ENCODE results near the gene CEP41.
A peak's percentile ranks its signal among the peaks of the same experiment; 100 is the strongest.

Gene CEP41

DNA sequence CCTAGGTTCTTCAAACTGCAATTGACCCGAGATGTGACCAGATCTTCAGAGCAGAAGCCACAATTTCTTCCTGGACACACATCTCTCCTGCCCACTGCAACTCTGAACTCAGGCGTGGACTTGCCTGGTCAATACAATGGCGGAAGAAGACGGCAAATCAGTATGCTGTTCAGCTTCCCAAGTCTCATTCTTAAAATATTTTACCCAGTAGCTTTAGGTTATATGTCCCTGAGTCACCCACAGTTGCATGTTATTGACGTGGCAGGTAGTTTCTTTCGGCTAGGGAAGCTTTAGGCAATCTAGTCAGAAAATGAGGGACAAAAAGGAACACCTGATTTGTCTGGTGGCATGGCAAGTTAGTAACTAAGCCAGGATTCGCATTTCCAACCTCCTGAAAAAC, 22.5 kb downstream of the CEP41 start:
- DNase-seq (no peak), ATAC-seq (no peak)

DNA sequence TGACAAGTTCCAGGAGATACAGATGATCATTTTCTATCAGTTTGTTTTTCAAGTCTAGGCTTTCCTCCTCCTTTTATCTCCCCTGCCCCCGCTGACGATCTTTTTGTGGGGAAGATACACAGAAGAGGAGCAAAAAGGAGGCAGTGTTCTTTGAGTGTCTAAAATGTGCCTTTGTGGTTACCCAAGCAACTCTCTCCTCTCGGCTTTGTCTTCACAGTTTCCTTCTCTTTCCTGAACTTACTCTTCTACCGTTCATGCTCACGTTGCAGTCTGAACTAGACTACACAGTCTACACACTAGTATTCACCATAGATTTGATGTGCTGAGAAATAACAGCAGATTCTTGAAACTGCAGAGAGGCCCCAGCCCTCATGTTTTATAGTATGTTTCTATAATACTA, 23.6 kb downstream of the CEP41 start:
- peak; percentile 58 for ATAC-seq
- DNase-seq = no peak

- ATAC-seq (no peak), DNase-seq (no peak)
Measured at GRCh38 chr7:130415006-130415405, 25.8 kb downstream of the CEP41 start.

- ATAC-seq (no peak), DNase-seq (no peak)
Measured at GRCh38 chr7:130413201-130413600, 27.6 kb downstream of the CEP41 start.

- DNase-seq = no peak
- ATAC-seq = no peak
Measured at GRCh38 chr7:130410868-130411541, 29.8 kb downstream of the CEP41 start.

- no peak for DNase-seq
- no peak for ATAC-seq
Measured at GRCh38 chr7:130409712-130410072, 31.1 kb downstream of the CEP41 start.

- no peak for DNase-seq
- no peak for ATAC-seq
Measured at GRCh38 chr7:130409067-130409711, 31.6 kb downstream of the CEP41 start.

DNA sequence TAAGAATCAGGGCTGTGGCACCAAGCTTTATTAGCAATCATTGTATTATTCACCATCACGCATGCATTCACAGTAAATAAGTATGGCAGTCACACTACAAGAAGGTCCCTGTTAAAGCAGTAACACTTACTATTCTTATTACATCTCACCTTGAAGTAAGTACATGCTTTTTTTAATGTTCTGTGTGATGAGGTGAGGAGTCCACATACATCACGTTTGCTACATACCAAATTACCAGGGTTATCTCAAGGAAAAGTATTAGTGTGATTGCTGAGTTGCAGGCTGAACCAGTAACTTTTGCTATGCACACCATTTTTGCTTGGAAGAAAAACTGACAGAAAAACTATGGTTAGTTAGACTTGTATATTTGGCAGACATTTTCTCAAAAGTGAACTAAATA, 35.8 kb downstream of the CEP41 start:
- ATAC-seq (no peak), DNase-seq (no peak)

DNA sequence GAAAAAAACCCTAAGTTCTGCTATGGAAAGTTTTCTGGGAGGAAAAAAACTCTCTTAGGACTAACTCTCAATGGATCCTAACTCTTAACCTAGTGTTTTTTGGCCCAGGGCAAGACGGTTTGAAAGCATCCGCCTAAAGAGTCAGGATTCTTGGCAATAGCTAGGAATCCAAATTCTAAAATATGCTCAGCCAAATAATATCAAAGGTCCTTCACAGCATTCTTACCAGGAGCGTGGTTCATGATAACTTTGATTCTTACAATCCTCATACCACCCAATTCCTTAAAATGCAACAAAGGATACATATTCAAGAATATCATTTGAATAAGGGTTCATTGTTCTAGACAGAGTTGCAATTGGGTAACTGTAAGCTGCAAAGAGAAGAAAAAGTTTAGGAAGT, 39.2 kb downstream of the CEP41 start:
- ATAC-seq (no peak), DNase-seq (no peak)

DNA sequence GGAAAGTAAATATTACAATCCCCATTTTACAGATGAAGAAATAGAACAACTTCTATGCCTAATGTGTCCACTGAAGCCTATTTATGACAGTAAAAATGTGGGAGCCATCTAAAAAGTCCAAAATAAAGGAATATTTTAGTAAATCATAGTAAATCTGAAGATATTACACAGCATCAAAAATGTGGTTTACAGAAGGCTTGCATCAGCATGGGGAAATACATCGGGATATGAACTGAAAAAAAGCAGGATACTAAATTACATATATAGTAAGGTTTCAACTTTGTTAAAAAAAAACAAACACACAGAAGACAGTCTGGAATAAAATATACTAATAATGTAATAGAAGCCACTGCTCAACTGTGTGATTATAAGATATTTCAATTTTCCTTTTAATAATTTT, 39.7 kb downstream of the CEP41 start:
- no peak for ATAC-seq

GRCh38 chr7:130400120-130400572, 40.7 kb downstream of the CEP41 start:
- ATAC-seq (no peak), DNase-seq (no peak)

More for the DNA sequence above, 39.7 kb downstream of the CEP41 start:
- DNase-seq = no peak

- no peak for ATAC-seq
- DNase-seq = no peak
Measured at GRCh38 chr7:130398526-130399090, 42.2 kb downstream of the CEP41 start.

DNA sequence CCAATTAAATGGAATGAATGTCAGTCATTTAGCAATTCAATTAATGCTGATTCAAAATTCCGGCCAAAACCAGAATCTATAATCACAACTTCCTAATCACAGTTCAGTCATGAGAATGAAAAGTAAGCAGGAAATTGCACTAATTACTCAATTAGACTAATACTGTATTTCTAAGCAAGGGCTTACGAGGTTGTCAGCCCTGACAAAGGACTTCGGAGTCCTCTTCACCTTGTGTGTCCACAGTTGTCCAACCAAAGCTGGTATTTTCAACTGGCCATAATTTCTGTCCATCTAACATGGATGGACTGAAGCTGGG, 43.1 kb downstream of the CEP41 start:
- DNase-seq (no peak), ATAC-seq (no peak)

DNA sequence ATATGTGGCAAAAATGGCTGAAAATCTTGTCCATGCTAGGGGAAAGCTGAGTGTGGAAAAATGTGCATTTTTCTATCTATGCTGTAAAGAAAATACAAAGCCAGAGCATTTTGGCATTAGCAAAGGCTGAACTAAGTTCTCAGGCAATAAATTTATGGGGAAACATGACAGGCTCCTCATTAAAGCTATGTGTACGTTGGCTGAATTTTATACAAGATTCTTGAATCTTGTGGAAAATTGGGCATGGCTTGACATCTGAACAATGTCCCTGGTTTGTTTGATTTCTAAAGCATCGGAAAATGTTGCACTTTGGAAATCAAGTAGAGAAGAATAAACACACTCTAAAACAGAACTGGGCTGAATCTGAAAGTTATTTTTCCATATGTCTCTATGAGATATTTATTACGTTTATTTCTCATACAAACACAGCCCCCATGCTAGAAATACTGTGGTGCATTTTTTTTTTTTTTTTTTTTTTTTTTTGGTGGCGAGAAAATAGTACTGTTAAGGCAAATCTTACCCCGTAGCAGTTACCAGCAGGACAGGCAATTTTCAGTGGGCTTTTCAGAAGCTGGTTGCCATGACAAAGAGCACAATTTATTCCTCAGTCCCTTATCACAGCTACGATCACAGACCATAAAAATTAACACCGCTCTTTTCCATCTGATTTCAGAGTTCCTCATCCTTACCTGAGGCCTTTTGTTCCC, 43.6 kb downstream of the CEP41 start:
- DNase-seq (no peak), ATAC-seq (no peak)

DNA sequence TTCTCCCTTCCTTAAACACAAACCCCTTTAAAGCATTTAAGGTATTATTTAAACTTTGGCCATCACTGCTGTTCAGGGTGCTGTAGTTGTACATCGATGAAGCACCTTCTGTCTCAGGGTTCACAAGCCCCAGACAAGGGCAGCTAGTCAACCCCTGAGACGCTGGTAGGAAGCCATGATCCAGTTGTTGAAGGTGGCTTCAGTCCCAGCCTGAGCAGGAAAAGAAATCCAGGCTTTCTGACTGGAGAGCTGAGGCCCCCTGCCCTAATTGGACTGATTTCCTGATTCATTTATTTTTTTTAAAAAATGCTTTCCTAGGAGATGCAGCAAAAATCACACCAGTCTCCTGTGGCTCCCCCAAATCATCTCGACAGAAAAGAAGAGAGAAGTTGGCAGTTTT, 44.7 kb downstream of the CEP41 start:
- no peak for DNase-seq
- ATAC-seq = no peak

DNA sequence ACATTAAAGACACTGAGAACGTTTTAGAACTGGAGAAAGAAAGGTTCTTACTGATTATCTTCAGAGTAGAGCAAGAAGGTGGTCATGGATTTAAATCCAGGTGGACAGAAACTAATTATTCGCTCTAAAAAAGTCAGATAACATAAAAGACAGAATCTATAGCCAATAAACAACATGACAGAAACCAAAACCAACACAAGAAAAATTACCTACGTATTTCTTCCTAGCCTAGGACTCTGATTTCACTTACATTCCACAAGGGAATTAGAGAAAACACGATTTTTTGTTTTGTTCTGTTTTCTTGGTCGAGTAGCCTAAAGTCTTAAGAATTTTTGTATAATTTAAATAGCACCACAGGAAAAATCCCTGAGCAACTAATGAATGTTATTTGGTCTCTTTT, 45.4 kb downstream of the CEP41 start:
- DNase-seq = no peak
- ATAC-seq = no peak

DNA sequence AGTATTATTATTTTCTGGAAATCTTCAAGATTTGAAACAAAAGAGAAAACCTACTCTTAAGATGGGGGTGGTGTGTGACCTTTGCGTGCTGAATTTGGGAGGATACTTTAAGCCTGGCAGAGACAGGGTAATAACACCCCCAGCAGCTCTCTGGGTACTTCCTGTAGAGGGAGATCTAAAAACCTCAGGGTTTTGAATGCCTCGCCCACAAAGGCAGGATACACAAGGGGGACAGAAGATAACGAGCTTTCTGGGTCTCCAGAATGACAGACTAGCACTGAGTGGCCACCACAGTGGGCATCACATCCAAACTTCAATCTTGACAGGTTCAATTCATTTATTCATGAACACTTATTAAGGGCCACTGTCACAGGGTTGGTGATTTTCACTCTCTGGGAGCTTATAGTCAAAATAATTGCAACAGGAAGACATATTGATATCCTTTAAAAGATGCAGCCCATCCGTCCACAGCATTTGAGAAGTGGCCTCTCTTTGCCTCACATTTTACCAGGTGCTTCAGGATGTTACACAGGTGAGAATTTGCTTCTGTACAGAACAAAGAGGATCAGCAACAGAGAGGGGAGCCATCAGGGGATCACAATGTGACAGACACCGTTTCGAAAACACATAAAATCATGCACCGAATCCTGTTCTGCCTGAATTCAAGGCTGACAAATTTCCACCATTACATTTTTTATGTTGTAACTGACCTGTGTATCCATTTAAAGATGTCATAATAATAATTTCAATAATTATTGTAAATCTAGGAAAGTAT, 46.2 kb downstream of the CEP41 start:
- ATAC-seq (peak; percentile 96), DNase-seq (peak; percentile 30)

GRCh38 chr7:130393841-130394411, 46.9 kb downstream of the CEP41 start:
- peak; percentile 55 for ATAC-seq
- DNase-seq = peak; percentile 10

GRCh38 chr7:130393101-130393561, 47.7 kb downstream of the CEP41 start:
- ATAC-seq (no peak), DNase-seq (no peak)

GRCh38 chr7:130390486-130390885, 50.3 kb downstream of the CEP41 start:
- ATAC-seq (no peak), DNase-seq (no peak)

- ATAC-seq (no peak), DNase-seq (no peak)
Measured at GRCh38 chr7:130388671-130389070, 52.1 kb downstream of the CEP41 start.

Measured in stimulated activated naive CD8-positive, alpha-beta T cell treated with anti-CD3 and anti-CD28 coated beads, Interleukin-15, Interleukin-2, amounts not matched to agents 100 U/mL and 50 U/mL, for 24 hours (primary cell).